Measurements from ENCODE around the gene PHYKPL. TPM values are rescaled to one million over a fixed set of nuclear protein-coding genes. Genes with fewer than 3 reads are reported as not detected.

The PHYKPL gene
- total and polyA plus RNA-seq, 9 donors: 31.8 to 93.3 (median 61.6) TPM

- Histone ChIP-seq H3K27ac (no peak overlapping the region), H3K9me3 (no peaks in the 10 kb centered on the region), H3K4me1 (ENCODE audit: insufficient read depth) (no peaks in the 10 kb centered on the region), H3K27me3 (no peaks in the 10 kb centered on the region), H3K36me3 (no peaks in the 10 kb centered on the region), H3K4me3 (no peak overlapping the region)
- no peak for TF ChIP-seq CTCF (IDR thresholded peaks at IDR 0.05)
- no peak for TF ChIP-seq EP300 (IDR thresholded peaks at IDR 0.05)
- no peak for TF ChIP-seq POLR2A (IDR thresholded peaks at IDR 0.05)
- DNase-seq: no peak
- intact Hi-C loops (cut with DNase I): no loop called here
- WGBS, 3 donors: 32 to 44% (median 33%) methylated on average over 6 of the region's 6 CpGs
Observed at GRCh38 chr5:178186427-178186826, 46.2 kb downstream of the PHYKPL start.

DNA sequence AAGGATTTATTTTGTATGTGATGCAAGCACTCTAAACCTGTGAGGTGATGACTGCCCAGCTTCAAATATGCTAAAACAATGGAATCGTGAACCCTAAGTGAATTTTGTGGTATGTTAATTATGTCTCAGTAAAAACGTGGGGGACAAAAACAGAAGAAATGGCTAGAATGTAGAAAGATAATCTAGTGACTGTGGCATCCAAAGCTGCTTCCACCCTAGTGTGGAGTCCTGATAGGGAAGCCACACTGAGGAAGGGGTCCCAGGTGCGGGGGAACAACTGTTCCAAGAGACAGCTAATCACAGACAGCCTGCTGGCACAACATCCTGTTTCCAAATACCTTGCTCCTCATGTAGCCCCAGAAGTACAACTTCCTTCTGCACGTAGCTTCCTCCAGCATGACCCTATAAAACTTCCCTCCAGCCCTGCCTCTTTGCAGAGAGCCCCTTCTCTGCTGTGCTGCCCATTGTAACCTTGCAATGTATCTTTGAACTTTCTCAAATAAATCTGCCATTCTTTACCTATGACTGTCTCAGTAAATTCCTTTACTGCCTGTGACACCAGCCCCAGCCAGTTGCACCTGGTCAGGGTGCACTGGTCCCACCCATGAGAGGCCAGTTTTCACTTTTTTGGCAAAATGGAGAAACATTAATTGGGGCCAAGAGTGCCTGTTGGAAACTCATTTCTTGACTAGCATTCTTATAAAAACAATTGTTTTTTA is 50.3 kb downstream of the PHYKPL start:
- H3K4me1 ChIP-seq (ENCODE audit: insufficient read depth): no peaks in the 10 kb centered on the region
- H3K27me3 ChIP-seq: no peaks in the 10 kb centered on the region
- H3K36me3 ChIP-seq: no peaks in the 10 kb centered on the region
- intact Hi-C loops (cut with DNase I): no loop called here
- no peak overlapping the region for H3K27ac ChIP-seq
- no peak for DNase-seq
- no peak for TF ChIP-seq EP300 (IDR thresholded peaks at IDR 0.05)
- TF ChIP-seq POLR2A (IDR thresholded peaks at IDR 0.05): no peak
- TF ChIP-seq CTCF (IDR thresholded peaks at IDR 0.05): no peak
- 29 to 40% (median 33%) methylated on average over 4 of the region's 4 CpGs for WGBS, 3 donors
- H3K9me3 ChIP-seq: no peaks in the 10 kb centered on the region
- H3K4me3 ChIP-seq: no peak overlapping the region

- Histone ChIP-seq H3K27ac (no peak overlapping the region), H3K27me3 (no peaks in the 10 kb centered on the region), H3K9me3 (no peaks in the 10 kb centered on the region), H3K4me1 (ENCODE audit: insufficient read depth) (no peaks in the 10 kb centered on the region), H3K4me3 (no peak overlapping the region), H3K36me3 (no peaks in the 10 kb centered on the region)
- 14 to 31% (median 19%) methylated on average over 9 of the region's 9 CpGs for WGBS, 3 donors
- DNase-seq: no peak
- TF ChIP-seq CTCF (IDR thresholded peaks at IDR 0.05) (no peak), EP300 (IDR thresholded peaks at IDR 0.05) (no peak), POLR2A (IDR thresholded peaks at IDR 0.05) (no peak)
- intact Hi-C loops (cut with DNase I): no loop called here
Observed at GRCh38 chr5:178180141-178180863, 52.3 kb downstream of the PHYKPL start.

DNA sequence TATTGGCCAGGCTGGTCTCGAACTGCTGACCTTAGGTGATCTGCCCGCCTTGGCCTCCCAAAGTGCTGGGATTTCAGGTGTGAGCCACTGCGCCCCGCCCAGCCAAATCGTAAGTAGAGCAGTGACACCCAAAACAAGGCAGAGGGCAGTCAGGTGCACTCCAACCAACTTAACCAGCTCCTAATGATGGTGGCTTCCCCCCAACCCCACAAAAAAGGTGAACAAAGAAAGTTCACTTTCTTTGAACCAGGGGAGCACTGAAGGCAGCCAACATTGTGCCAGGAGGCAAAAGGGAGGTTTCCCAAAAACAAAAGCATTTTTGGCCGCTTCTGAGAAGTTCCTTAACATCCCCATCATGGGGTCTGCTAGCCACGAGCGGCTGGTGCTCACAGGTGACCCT is 55.0 kb downstream of the PHYKPL start:
- Histone ChIP-seq H3K36me3 (no peaks in the 10 kb centered on the region), H3K9me3 (no peaks in the 10 kb centered on the region), H3K4me3 (no peak overlapping the region), H3K27me3 (no peaks in the 10 kb centered on the region), H3K4me1 (ENCODE audit: insufficient read depth) (no peaks in the 10 kb centered on the region), H3K27ac (no peak overlapping the region)
- WGBS, 3 donors: 76 to 83% (median 77%) methylated on average over 8 of the region's 8 CpGs
- TF ChIP-seq CTCF (IDR thresholded peaks at IDR 0.05) (no peak), POLR2A (IDR thresholded peaks at IDR 0.05) (no peak), EP300 (IDR thresholded peaks at IDR 0.05) (no peak)
- DNase-seq: no peak
- intact Hi-C loops (cut with DNase I): loop anchor here in 1 of 4 donors (10.0 kb wide), 1 partner anchor 793 kb away; the partner anchor contains the start of gene SLC34A1
